GM21717 (cell line): ENCODE results near the gene MAD2L2.
A peak's percentile ranks its signal among the peaks of the same experiment; 100 is the strongest.
"Not testable (repeated sequence)": the region's sequence is repeated elsewhere in the genome, so short reads cannot be mapped to it uniquely, and the experiment has no call there.

Source experiments
- ATAC-seq: cut with Tn5 transposase; IDR thresholded peaks from one replicate; pipeline ENCODE4 v1.9.1; 2021; ENCODE audit warnings: mild to moderate bottlenecking, moderate library complexity; ENCODE audit not compliant: unreplicated experiment

Gene MAD2L2

DNA sequence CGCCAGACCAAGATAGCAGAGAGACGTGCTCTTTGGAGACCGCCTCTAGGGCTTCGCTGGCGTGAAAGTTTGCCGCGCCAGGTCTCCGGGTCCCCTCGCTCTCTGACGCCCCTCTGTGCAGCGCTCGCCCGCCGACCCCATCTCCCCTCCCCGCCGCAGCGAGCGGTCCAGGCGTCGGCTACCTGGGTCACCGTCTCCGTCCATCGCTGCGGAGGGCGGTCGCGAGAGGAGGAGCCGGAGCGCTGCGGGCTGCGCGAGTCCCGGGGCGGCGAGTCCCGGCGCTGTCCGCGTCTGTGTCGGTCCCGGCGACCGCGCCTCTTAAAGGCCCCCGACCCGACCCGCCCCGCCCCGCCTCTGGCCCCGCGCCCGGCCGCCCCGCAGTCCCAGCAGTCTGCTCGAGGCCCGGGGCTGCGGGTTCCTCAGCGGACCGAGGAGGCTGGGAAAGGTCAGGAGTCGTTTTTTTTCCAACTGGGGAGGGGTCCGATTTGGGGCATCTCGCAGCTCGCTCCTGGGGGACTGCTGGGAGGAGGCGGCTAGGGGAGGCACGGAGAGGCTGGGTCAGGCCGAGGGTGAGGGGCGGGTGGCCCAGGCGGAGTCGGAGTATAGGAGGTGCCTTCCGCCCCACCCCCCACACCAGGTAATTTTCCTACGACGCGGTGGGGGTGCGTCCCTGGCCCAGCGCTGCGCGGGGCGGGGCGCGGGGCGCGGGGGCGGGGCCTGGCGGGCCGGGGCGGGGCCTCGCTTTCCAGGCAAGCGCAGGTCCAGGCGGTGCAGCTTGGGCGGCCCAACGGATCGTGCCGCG lies 26.6 kb downstream of the MAD2L2 start, which contains the start of the genes FBXO2 and FBXO44:
FBXO2 (minus strand) TSS at position 293 of the 802 bp plus-strand sequence; CDS start at position 204, 89 bp downstream.
FBXO44 (plus strand) TSS at position 741 of the 802 bp plus-strand sequence. CDS start 959 bp downstream, outside the sequence.
- ATAC-seq = peak; percentile 55

DNA sequence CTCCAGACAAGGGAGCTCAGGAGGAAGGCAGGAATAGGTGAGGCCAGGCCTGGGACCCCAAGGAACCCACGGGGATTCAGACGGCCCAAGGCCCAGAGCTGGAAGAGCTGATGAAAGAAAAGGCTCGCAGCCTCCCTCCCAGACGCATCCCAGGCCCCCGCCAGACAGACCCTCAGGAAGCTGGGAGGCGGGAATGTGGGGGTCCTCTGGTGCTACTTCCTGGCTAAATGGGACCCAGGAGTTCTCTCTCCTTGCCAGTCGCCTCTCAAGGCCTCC lies 27.1 kb downstream of the MAD2L2 start:
- no peak for ATAC-seq

DNA sequence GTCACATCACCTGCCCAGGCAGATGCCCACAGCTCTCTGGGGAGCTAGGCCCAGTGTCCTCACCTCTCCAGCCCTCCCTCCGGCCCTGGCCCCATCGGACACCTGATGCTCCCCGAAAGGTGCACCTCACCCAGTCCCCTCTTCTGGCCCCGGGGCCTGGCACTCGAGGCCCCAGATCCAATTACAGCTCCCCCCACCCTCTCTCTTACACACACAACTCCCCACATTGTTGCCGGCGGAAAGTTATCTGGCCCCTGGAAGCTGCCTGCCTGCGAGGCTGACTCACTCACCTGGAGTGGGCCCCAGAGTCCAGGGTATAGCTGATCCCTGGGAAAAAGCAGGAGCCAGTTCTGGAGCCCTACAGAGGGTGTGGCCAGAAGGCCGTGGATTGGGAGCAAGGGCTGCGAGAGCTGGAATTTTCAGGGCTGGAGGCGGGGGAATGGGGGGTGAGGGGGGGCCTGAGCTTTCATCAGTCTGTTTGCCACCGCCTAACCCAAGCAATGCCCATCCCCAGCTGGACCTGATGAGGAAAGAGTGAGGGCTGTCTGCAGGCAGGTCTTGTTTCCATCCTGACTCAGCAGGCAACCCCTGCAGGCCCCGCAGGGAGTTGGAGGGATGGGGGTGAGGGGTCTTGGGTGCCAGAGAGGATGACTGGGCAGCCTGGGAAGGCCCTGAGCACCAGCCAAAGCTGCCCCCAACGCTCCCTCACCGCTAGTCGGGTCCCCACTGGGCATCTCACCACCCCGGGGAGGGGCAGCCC lies 27.7 kb downstream of the MAD2L2 start:
- ATAC-seq = no peak

DNA sequence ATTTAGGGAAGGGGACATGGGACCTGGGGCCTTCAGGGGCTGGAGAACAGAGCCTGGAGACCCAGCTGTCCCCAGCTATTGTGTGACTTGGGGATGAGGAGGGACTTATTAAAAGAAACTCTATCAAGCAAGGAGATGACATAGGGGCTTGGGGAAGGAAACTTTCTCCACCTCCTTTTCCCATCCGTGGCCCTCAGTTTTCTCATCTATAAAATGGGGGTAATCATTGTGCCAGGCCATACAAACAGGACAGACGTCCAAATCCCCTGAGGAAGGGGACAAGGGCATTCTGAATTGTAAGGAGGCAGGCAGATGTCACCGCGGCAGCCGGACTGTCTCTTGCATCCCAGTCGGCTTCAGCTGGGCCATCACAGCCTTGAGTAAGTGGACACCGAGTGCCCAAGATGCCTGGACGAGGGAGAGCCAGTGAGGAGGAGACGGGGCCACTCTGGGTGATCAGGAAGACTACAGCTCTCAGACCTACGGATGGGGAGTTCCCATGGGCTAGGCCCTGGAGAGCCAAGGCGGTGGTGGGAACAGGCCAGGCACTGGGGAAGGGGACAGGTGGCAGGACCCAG lies 28.7 kb downstream of the MAD2L2 start:
- no peak for ATAC-seq

DNA sequence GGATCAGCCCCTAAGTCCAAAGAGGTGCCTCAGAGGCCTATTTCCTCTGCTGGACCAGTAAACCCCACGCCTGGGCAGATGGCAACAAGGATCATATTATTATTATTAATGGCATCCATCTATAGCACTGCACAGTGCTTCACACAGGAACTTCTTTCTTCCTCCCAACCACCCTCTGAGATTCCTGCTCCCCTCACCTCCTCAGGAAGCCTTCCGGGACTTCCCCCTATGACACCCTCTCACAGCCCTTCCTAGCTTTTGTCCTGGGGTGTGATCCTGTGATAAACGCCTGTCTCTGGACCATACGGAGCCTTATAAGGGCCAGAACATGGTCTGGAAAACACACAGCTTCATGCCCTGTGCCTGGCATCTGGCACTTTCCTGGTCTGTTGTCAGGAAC lies 29.9 kb downstream of the MAD2L2 start:
- no peak for ATAC-seq

DNA sequence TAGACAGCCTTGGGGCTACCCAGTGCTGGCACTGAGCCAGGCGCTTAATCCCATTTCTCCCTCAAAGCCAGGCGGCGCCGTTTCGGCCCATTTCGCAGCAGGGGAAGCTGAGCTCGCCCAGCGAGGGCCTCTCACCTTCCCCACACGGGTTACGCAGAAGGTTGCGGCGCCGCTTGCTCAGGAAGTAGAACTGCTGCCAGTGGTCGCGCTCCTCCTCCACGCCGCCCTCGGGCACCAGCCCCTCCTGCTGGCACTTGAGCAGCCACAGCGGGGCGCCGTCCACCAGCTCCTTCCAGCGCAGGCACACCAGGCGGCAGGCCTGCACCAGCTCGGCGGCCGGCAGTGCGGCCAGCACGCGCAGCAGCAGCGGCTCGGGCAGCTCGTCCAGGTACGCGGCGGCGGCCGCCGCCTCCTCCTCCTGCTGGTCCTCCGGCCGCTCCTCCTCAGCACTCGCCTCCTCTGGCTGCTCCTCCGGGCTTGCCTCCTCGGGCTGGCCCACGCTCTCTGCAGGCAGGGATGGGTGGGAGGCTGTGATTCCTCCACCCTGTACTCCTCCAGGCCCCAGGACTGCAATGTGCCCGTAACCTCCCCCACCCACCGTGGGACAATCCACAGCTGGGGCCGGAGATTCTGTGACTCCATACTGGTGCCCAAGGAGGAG lies 30.5 kb downstream of the MAD2L2 start:
- peak; percentile 36 for ATAC-seq

DNA sequence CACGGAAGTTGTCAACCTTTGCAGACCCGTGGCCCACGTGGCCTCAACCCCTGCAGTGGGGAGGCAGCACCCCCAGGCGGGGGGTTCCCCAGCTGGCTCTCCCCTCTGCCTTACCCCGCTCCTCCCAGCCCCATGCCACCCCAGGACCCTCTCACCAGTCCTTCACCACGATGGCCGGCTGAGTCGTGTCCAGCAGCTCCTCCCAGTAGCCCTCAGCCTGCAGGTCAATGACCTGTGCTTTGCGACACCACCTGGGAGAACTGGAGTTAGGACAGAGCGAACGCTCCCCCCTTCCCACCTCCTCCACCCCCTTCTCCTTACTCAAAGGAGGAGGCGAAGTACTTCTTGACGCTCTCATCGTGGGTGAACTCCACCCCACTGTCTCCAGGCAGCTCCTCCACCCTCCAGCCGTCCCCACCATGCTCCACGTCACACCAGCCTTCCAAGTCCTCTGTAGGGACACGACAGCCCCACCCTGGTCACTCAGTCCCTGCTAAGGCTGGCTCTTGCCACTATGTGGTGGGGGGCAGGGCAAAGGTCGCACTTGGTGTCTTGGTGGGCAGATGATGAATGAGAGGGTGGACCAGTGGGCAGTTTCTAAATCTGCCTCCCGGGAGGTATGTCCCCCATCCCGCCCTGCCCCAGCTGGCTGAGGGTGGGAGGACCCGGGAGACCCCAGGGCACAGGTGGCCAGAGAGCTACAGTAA lies 31.2 kb downstream of the MAD2L2 start:
- ATAC-seq = no peak

DNA sequence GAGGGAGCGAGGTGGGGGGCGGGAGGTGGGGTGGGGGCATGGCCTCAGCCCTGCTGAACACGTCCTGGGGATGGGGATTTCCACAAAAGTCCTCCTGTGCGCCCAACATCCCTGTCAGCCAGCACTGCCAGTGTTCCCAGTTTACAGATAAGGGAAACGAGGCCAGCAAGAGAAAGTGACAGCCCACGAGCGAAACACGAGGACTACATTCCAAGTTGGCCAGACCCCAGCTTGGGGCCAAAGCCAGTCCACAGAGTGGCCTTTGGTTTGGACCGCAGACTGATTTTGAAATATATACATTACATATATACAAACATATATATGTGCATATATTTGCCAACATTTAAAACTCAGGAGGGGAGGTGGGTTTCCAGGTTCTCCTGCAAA lies 31.7 kb downstream of the MAD2L2 start:
- ATAC-seq = no peak

DNA sequence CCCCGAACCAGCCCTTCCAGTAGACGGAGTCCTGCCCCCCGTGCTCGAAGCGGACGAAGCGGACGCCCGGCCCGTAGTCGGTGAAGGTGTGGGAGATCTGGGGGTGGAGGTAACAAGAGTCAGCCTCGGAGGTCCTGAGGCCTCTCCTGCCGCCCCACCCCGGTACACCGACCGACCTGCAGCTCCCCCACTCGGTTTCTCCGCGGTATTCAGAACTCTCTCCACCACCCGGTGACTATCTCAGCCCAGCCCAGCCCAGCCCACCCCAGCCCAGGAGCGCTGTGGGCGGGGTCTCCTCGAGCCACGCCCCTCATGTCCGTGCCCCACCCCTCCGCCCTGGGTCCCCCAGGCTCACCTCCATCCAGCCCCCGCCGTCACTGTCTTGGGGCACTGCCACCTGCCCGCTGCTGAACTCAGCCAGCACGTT lies 32.2 kb downstream of the MAD2L2 start:
- ATAC-seq = no peak

DNA sequence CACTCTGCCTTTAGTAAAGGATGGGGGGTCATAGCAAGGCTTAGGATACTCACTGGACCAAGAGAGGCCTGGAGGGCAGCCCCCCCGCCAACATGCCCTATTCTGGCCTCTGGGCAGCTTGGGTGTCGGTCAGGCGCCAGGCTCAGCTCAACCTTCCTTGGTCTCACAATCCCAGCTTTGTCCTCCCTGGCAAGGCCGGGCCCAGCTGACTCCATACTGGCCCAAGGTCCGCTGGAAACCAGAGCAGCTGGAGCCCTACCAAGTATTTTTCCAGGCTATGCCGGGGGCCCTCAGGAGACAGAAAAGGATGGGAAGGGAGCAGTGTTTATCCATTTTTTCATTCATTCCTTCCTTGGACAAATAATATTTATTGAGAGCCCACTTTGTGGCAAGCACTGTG lies 32.9 kb downstream of the MAD2L2 start:
- ATAC-seq = no peak

DNA sequence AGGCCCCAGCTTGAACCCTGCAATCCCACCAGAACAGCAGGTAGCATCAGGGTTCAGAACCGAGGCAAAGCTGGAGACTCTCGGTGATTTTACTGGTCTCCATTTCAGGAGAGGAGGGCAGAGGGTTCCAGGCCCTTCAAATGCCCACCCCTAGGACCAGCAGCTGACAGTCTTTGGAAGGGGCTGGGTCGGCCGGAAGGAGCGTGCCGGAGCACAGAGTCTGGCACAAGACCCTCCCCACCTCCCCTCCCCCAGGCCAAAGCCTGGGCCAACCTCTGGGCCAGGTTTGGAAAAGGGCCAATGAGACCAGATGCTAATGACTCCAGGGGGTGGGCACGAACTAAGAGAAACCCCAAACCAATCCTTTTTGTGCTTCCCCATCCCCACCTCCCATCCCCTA lies 33.6 kb downstream of the MAD2L2 start:
- ATAC-seq = no peak

DNA sequence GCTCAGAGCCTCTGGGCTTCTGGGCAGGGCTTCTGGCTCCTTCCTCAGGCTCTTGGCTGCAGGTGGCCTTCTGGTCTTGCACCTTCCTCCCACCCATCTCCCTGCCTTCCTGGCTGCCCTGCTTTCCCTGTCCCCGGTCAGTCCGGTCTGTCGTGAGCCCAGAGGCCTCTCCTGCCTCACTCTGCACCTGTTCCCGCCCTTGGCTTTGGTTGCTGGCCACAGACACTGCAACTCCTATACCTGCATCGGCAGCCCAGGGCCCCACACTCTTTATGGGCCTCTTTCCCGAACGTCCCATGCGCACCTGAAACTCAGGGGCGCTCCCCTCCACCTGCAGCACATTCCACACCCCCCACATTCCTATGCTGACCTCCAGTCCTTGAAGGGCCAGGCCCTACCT lies 34.6 kb downstream of the MAD2L2 start:
- no peak for ATAC-seq

DNA sequence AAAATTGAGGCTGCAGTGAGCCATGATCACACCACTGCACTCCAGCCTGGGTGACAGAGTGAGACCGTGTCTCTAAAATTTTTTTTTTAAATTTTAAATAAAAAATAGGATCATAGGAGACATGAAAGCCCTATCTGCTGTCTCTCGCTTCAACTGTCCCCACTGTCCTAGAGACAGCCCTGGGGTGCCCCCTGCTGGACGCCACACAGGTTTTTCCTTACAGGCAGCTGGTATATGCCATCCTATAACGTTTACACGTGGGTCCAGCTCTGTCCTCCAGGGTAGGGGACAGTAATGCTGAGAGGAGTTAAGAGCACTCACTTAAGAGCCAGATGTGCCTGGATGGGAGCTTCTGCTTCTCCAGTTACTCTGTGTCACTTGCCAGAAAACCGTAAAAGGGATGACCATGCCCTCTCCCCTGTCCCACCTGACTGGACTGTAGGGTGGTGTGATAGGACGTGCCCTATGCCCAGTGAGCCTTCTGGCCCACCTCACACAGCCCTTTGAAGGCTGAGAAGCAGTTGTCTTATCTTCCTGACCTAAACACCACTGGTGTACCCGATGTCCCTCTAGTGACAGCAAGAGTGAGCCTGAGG lies 35.2 kb downstream of the MAD2L2 start:
- no peak for ATAC-seq

DNA sequence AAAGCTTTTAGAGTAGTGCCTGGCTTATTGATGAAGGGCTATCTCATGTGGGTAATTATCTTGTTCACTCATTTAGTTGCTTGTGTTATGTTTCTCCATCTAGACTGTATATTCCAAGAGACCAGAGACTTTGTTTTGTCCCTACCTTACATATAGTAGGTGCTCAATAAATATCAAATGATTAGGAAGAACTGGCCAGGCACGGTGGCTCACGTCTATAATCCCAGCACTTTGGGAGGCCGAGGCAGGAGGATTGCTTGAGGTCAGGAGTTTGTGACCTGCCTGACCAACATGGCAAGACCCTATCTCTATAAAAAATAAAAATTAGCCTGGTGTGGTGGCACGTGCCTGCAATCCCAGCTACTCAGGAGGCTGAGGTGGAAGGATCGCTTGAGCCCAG lies 35.7 kb downstream of the MAD2L2 start:
- ATAC-seq = no peak

DNA sequence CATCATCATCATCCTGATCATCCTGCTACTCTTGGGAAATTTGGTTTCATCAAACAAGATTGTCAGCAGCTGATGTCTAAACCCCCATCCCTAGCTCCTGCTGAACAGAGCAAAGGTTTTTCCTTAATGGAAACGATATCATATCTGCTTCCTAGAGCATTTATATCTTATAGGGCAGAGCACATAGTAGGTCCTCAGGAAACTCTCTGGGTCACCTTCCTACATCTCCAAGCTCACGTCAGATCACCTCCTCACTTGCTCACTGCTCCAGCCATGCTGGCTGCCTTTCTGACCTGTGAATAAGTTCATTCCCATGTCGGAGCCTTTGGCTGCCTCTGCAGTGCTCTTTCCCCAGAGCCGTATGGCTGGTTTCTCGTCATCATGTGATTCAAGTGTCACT lies 37.2 kb downstream of the MAD2L2 start:
- no peak for ATAC-seq

DNA sequence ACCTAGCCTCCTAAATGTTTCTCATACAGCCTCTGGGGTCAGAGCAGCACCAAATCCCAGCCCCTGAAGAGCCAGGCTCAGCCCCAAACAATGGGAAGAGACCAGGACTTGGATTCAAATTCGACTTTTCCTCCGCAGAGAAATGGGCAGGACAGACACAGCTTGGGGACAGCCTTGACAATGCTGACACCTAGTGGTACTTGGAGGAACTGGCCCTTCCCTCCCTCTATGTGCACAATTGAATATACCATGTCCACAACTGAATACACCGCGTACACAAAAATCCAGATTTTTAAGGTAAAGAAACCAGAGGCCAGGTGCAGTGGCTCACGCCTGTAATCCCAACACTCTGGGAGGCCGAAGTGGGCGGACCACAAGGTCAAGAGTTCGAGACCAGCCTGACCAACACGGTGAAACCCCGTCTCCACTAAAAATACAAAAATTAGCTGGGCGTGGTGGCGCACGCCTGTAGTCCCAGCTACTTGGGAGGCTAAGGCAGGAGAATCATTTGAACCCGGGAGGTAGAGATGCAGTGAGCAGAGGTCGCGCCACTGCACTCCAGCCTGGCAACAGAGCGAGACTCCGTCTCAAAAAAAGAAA lies 38.4 kb downstream of the MAD2L2 start:
- not testable (repeated sequence) for ATAC-seq

DNA sequence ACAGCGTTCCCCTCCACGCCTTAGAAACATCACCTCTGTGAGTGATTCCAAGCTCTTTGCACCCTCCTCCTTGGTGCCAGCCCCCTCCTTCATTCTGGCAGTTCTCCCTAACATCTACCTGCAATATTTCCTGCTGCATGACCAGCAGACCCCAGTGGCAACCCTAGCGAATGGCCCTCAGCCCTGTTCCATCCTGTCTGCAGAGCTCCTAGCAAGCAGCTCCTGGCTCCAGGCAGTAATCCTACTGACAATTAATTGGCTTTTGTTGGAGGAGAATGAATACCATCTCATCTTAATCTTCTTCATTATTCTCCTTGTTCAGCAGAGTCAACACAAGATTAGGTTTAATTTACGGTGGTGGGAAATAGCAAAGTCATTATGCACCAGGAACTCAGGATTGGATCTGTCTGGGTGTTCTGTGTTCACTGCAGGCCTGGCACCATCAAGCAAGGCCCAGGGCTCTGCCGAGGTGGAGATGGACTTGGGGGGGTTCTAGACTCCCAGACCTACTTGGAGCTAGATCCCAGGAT lies 39.1 kb downstream of the MAD2L2 start:
- ATAC-seq = no peak

DNA sequence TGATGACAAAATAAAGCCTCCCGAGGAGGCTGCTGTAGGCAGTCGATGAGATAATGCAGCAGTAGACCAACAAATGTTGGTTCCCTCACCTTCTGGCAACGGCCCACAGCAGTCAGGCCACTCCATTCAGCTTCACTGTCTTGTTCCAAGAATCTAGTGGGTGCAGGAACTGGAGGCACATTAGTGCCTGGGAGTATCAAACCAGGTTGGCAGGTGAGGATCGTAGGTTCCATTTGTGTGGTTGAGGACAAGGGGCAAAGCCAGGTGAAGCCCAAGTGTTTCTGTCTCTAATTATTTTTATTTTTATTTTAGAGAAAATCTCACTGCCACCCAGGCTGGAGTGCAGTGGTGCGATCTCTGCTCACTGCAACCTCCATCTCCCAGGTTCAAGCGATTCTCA lies 40.0 kb downstream of the MAD2L2 start:
- ATAC-seq = no peak

DNA sequence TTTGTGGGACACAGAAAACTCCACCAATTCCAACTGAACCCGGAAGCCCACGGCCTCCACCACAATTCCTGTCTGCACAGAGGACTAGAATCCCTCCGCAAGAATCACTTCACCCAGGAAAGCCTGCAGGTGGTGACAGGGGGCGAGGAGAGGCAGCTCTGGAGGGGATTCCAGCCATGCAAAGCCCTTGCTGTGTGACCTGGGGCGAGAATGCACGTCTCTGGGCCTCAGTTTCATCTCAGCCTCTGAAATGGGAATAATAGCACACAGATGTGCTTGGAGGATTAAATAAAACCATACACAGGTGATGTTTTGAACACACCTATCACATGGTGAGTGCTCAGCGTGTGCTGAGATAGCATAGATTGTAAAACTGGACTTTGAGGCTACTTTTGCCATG lies 40.8 kb downstream of the MAD2L2 start:
- no peak for ATAC-seq

DNA sequence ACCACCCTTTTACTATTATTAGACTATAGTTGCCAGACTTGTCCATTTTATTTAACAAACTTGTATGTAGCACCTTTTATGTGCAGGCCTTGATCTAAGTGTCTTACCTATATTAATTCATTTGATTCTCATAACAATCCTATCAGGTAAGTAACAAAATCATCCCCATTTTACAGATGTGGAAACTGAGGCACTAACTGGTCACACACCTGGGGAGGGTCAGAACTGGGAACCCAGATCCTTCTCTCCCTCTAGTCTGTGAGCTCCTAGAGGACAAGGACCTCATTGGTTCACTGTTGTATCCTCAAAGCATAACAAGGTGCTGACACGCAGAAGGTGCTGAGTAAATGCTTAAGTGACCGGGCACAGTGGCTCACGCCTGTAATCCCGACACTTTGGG lies 41.6 kb downstream of the MAD2L2 start:
- ATAC-seq = no peak
